HCT116 (cell line): ENCODE results near the gene CASP8. TPM values are rescaled to one million over a fixed set of nuclear protein-coding genes. Genes with fewer than 3 reads are reported as not detected.

Source experiments
- ATAC-seq: fragments of 200-7000 bp; cut with Tn5 transposase; 2 replicates; pipeline ENCODE4 v1.9.1; 2020; ENCODE audit warnings: mild to moderate bottlenecking, moderate library complexity
- BruUV-seq: library from RNA; stranded (reverse); fragments of 400-500 nt; replicated peaks from 2 replicates; lab custom pipeline; 2021; lab: Mats Ljungman, UMichigan
- CTCF ChIA-PET: fragments of 300-600 bp; sonication (Branson Sonifier 250); formaldehyde crosslinking; loops from one replicate; lab custom pipeline; 2021; ENCODE audit warnings: antibody characterized with exemption; lab: Charles Lee
- POLR2A ChIA-PET: fragments of 300-600, 350-600 bp; sonication (Branson Sonifier 250); formaldehyde crosslinking; loops from one replicate; lab custom pipeline; 2021; ENCODE audit warnings: antibody characterized with exemption; lab: Charles Lee
- RAD21 ChIA-PET, 2 experiments: fragments of 300-600 bp; sonication (Branson Sonifier 250); formaldehyde crosslinking; loops; one replicate each; lab custom pipeline; 2023; ENCODE audit warnings: low total read pairs in 2 of 2; ENCODE audit not compliant: uncharacterized antibody in 2 of 2, unreplicated experiment in 2 of 2, low non-redundant PET in 1 of 2; lab: Charles Lee
- DNase-seq: peaks from one replicate; pipeline ENCODE4 v3.0.0-alpha.2; 2010; ENCODE audit warnings: low read depth, low spot score
- H2AFZ ChIP-seq: fragments of 200-600 bp; shearing (Covaris generic), sonication (generic); 2 replicates; pipeline ENCODE4 v1.6.1; 2017; ENCODE audit warnings: low read depth, mixed run types, mixed read lengths, antibody characterized with exemption, low read length; ENCODE audit not compliant: poor library complexity, severe bottlenecking
- H3K27ac ChIP-seq: 2 replicates; pipeline ENCODE4 v1.5.1; 2012; ENCODE audit warnings: low read depth, low read length
- H3K27me3 ChIP-seq: fragments of 200-600 bp; sonication (generic); 2 replicates; pipeline ENCODE4 v1.6.1; 2016; ENCODE audit warnings: mixed run types, low read length, mixed read lengths; ENCODE audit not compliant: insufficient read depth
- H3K36me3 ChIP-seq, 2 experiments: fragments of 200-500 bp in 1 of 2; fragments of 200-600 bp in 1 of 2; sonication (Bioruptor generic) in 1 of 2; sonication (generic) in 1 of 2; 2 replicates each; pipeline versions ENCODE4 v1.5.1 to v1.6.1; 2014 to 2016; ENCODE audit warnings: low read length in 2 of 2, inconsistent platforms in 1 of 2, mixed read lengths in 1 of 2, mixed run types in 1 of 2; ENCODE audit not compliant: insufficient read depth in 2 of 2, control insufficient read depth in 1 of 2
- H3K4me1 ChIP-seq, 2 experiments: fragments of 200-600 bp in 1 of 2; sonication (generic) in 1 of 2; 2 replicates each; pipeline versions ENCODE4 v1.5.1 to v1.6.1; 2012 to 2017; ENCODE audit warnings: low read length in 2 of 2, inconsistent platforms in 1 of 2, mild to moderate bottlenecking in 1 of 2, mixed read lengths in 1 of 2, mixed run types in 1 of 2, moderate library complexity in 1 of 2; ENCODE audit not compliant: insufficient read depth in 2 of 2, control insufficient read depth in 1 of 2
- H3K4me2 ChIP-seq: fragments of 200-600 bp; sonication (generic); 2 replicates; pipeline ENCODE4 v1.6.1; 2017; ENCODE audit warnings: mixed run types, low read length, mixed read lengths
- H3K4me3 ChIP-seq, 2 experiments: fragments of 200-600 bp in 1 of 2; sonication (generic) in 1 of 2; replicated peaks in 1 of 2; 2 replicates each; pipeline ENCODE4 v1.5.1; 2011 to 2016; ENCODE audit warnings: low read length in 2 of 2, control low read depth in 1 of 2, low read depth in 1 of 2, mild to moderate bottlenecking in 1 of 2, mixed read lengths in 1 of 2, mixed run types in 1 of 2
- H3K79me2 ChIP-seq: fragments of 200-600 bp; sonication (generic); 2 replicates; pipeline ENCODE4 v1.6.1; 2017; ENCODE audit warnings: mild to moderate bottlenecking, mixed run types, low read length, moderate library complexity, mixed read lengths; ENCODE audit not compliant: insufficient read depth
- H3K9ac ChIP-seq: fragments of 200-600 bp; sonication (generic); 2 replicates; pipeline ENCODE4 v1.6.1; 2016; ENCODE audit warnings: low read length, mixed read lengths
- H3K9me2 ChIP-seq: fragments of 200-600 bp; sonication (generic), shearing (Covaris generic); 2 replicates; pipeline ENCODE4 v1.6.1; 2017; ENCODE audit warnings: mixed run types, mild to moderate bottlenecking, moderate library complexity; ENCODE audit not compliant: insufficient read depth
- H3K9me3 ChIP-seq, 2 experiments: fragments of 200-500 bp in 1 of 2; fragments of 200-600 bp in 1 of 2; sonication (Bioruptor generic) in 1 of 2; sonication (generic) in 1 of 2; 2 replicates each; pipeline ENCODE4 v1.6.1; 2014 to 2017; ENCODE audit warnings: low read length in 2 of 2, mixed read lengths in 2 of 2, inconsistent platforms in 1 of 2, low read depth in 1 of 2, mild to moderate bottlenecking in 1 of 2, mixed run types in 1 of 2, moderate library complexity in 1 of 2; ENCODE audit not compliant: control insufficient read depth in 1 of 2, insufficient read depth in 1 of 2
- H4K20me1 ChIP-seq: fragments of 200-600 bp; sonication (generic), shearing (Covaris generic); 2 replicates; pipeline ENCODE4 v1.6.1; 2017; ENCODE audit warnings: mixed run types, mild to moderate bottlenecking, moderate library complexity; ENCODE audit not compliant: insufficient read depth
- CBX3 ChIP-seq: IDR thresholded peaks from 2 replicates; pipeline ENCODE4 v1.6.1; 2012; ENCODE audit warnings: low read depth
- EGR1 ChIP-seq: IDR thresholded peaks from 2 replicates; pipeline ENCODE4 v1.6.1; 2012; ENCODE audit warnings: low read depth
- ELF1 ChIP-seq: IDR thresholded peaks from 2 replicates; pipeline ENCODE4 v1.6.1; 2012; ENCODE audit warnings: low read depth, borderline replicate concordance
- EZH2phosphoT487 ChIP-seq: fragments of 200-600 bp; IDR thresholded peaks from 2 replicates; pipeline ENCODE4 v1.6.1; 2018; ENCODE audit warnings: antibody characterized with exemption, borderline replicate concordance
- FOSL1 ChIP-seq: IDR thresholded peaks from 2 replicates; pipeline ENCODE4 v1.6.1; 2012; ENCODE audit warnings: low read depth
- POLR2AphosphoS5 ChIP-seq: IDR thresholded peaks from 2 replicates; pipeline ENCODE4 v1.6.1; 2011; ENCODE audit warnings: mild to moderate bottlenecking, low read depth, low read length, moderate library complexity
- RAD21 ChIP-seq: IDR thresholded peaks from 2 replicates; pipeline ENCODE4 v1.6.1; 2012; ENCODE audit warnings: low read depth, mild to moderate bottlenecking
- SIN3A ChIP-seq: IDR thresholded peaks from 2 replicates; pipeline ENCODE4 v1.6.1; 2012; ENCODE audit warnings: low read depth
- SRF ChIP-seq: IDR thresholded peaks from 2 replicates; pipeline ENCODE4 v1.6.1; 2012; ENCODE audit warnings: low read depth
- YY1 ChIP-seq: IDR thresholded peaks from 2 replicates; pipeline ENCODE4 v1.6.1; 2011; ENCODE audit warnings: low read length, low read depth, moderate library complexity, mild to moderate bottlenecking; ENCODE audit not compliant: insufficient replicate concordance; ENCODE audit errors: extremely low read depth
- ZBTB33 ChIP-seq: IDR thresholded peaks from 2 replicates; pipeline ENCODE4 v1.6.1; 2011; ENCODE audit warnings: mild to moderate bottlenecking, low read length, moderate library complexity; ENCODE audit not compliant: insufficient replicate concordance; ENCODE audit errors: extremely low read depth
- ZFX ChIP-seq: fragments of 450-650 bp; IDR thresholded peaks from 2 replicates; pipeline ENCODE4 v1.6.1; 2017
- intact Hi-C: fragments of 100-400 bp; cut with micrococcal nuclease; formaldehyde crosslinking; loops from 2 replicates; pipeline ENCODE4 v1.10.0; 2022
- total RNA-seq: library from RNA; stranded (reverse); gene quantifications from one replicate; pipeline ENCODE4 v1.2.1, GENCODE V29; 2021; ENCODE audit not compliant: unreplicated experiment
- TF ChIP-seq, protein P1 (sequence below): IDR thresholded peaks from 2 replicates; pipeline ENCODE4 v1.6.1; 2012

Gene CASP8
- total RNA-seq, 1 experiment from 2014 or later, result 29.6 TPM

- Histone ChIP-seq H3K36me3 (no peaks in the 10 kb centered on the region), H3K9me3 (no peaks in the 10 kb centered on the region), H3K27me3 (no peaks in the 10 kb centered on the region), H3K9ac (no peak overlapping the region), H3K4me3 (no peak overlapping the region), H3K79me2 (no peaks in the 10 kb centered on the region), H3K9me2 (no peaks in the 10 kb centered on the region), H3K4me1 (peaks cover 6 to 17% of the 10 kb centered on the region in 2 experiments; a peak in 3 of 4 replicates), H3K4me2 (no peak overlapping the region), H4K20me1 (no peaks in the 10 kb centered on the region), H2AFZ (no peak overlapping the region), H3K27ac (no peak overlapping the region)
- TF ChIP-seq RAD21 (no peak), EZH2phosphoT487 (no peak), EGR1 (no peak), CBX3 (no peak), ELF1 (no peak), YY1 (no peak)
- TF ChIP-seq, protein P1, sequence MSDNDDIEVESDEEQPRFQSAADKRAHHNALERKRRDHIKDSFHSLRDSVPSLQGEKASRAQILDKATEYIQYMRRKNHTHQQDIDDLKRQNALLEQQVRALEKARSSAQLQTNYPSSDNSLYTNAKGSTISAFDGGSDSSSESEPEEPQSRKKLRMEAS, result no peak
- intact Hi-C loops, result no loop called here
- RAD21 ChIA-PET, result no interaction called here
- CTCF ChIA-PET, result no interaction called here
- no TSS peak for BruUV-seq
- ATAC-seq (no peak), DNase-seq (no peak)
- POLR2A ChIA-PET, result no interaction called here
These were observed 43.4 kb upstream of the CASP8 start for GRCh38 chr2:201216918-201217317.

GRCh38 chr2:201218780-201219179 lies 41.6 kb upstream of the CASP8 start:
- Histone ChIP-seq H3K36me3 (no peaks in the 10 kb centered on the region), H3K9me2 (no peaks in the 10 kb centered on the region), H3K79me2 (no peaks in the 10 kb centered on the region), H3K27me3 (no peaks in the 10 kb centered on the region), H3K4me1 (peaks cover 6 to 17% of the 10 kb centered on the region in 2 experiments; a peak in 3 of 4 replicates), H2AFZ (no peak overlapping the region), H3K4me2 (no peak overlapping the region), H3K9ac (no peak overlapping the region), H3K27ac (no peak overlapping the region), H4K20me1 (no peaks in the 10 kb centered on the region), H3K9me3 (no peaks in the 10 kb centered on the region), H3K4me3 (no peak overlapping the region)
- BruUV-seq, result no TSS peak
- TF ChIP-seq POLR2AphosphoS5 (no peak), SIN3A (no peak), RAD21 (no peak), EGR1 (no peak), YY1 (no peak), FOSL1 (no peak), ZBTB33 (no peak), ZFX (no peak), SRF (no peak)
- TF ChIP-seq, protein P1, result no peak
- DNase-seq (no peak), ATAC-seq (no peak)
- ChIA-PET POLR2A (no interaction called here), CTCF (interaction anchor here (6.1 kb wide), 1 partner anchor 14 kb away, joined by 39 read pairs; no protein-coding TSS in a partner anchor), RAD21 (no interaction called here)
- intact Hi-C loops, result no loop called here
